NT2/D1 (cell line): ENCODE results near the gene NUDT15.

Experiments
- SUZ12 ChIP-seq: IDR thresholded peaks from 2 replicates; pipeline ENCODE4 v1.6.1; 2011; ENCODE audit not compliant: insufficient read length, insufficient read depth; ENCODE audit errors: extremely low read depth
- YY1 ChIP-seq: IDR thresholded peaks from 2 replicates; pipeline ENCODE4 v1.6.1; 2011; ENCODE audit not compliant: insufficient read length, insufficient read depth
- ZNF274 ChIP-seq: IDR thresholded peaks from 2 replicates; pipeline ENCODE4 v1.6.1; 2011; ENCODE audit warnings: mild to moderate bottlenecking, low read depth, low read length

DNA sequence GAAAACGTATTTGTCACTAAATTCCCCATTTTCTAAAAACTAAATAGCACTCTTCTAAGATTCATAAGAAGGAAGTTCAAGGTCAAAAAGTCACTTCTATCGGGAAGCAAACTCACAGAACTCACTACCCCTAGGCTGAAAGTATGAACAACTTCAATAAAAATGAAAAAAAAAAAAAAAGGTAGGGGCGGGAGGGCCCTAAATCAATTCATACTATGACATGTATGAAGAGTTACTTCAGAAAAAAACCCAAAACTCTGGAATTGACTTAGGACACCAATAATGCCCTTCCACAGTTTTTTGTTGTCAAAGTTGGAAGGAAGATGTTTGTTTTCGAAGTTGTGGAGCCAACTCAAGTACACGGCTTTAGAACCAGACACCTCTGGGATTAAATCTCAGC, 37.6 kb upstream of the NUDT15 start:
- TF ChIP-seq SUZ12 (no peak), YY1 (no peak), ZNF274 (no peak)
